ENCODE results near the gene RABGAP1. TPM values are rescaled to one million over a fixed set of nuclear protein-coding genes. Genes with fewer than 3 reads are reported as not detected.
A peak's percentile ranks its signal among the peaks of the same experiment; 100 is the strongest.

The RABGAP1 gene
- total RNA-seq, 1 donor from 2014 or later: 44.7 TPM

DNA sequence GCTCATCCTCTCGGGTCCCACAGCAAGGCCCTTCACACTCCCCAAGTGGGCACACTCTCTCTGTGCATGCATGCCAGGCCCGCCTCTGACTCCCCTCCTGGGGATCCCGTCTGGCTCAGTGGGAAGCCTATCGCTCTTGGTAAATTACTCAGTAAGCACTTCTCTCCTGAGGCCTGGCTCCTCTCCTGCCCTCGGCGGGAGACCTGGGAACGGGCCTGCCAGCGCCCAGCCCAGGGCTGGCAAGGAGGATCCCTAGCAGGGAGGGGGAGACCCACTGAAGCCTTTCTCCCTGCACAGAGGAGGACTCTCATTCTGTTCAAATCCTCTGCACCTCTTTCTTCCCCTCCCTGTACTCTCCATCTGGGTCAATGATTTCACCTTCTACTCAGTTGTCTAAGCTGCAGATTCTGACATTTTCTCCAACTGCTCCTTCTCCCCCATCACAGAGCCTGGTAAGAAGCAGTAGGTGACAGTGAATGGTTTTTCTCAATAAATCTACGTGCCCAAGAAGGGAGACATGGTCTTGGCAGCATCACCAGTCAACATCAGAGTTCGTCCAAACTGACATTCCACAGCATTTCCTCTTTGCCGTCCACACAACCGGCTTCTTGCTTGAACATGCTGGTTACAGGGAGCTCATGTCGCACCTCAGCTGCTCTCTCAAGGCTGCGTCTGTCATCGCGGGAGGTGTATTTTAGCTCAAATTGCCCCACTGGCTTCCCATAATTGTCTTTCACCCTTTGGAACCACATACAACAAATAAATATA, 174.5 kb downstream of the RABGAP1 start:
- no peak overlapping the region for H3K9ac ChIP-seq (ENCODE audit: low read length)
- no peaks in the 10 kb centered on the region for H4K20me1 ChIP-seq (ENCODE audit: insufficient read depth, low read length)
- no peak overlapping the region for H3K27ac ChIP-seq (ENCODE audit: low read depth, low read length)
- TF ChIP-seq, protein P1, sequence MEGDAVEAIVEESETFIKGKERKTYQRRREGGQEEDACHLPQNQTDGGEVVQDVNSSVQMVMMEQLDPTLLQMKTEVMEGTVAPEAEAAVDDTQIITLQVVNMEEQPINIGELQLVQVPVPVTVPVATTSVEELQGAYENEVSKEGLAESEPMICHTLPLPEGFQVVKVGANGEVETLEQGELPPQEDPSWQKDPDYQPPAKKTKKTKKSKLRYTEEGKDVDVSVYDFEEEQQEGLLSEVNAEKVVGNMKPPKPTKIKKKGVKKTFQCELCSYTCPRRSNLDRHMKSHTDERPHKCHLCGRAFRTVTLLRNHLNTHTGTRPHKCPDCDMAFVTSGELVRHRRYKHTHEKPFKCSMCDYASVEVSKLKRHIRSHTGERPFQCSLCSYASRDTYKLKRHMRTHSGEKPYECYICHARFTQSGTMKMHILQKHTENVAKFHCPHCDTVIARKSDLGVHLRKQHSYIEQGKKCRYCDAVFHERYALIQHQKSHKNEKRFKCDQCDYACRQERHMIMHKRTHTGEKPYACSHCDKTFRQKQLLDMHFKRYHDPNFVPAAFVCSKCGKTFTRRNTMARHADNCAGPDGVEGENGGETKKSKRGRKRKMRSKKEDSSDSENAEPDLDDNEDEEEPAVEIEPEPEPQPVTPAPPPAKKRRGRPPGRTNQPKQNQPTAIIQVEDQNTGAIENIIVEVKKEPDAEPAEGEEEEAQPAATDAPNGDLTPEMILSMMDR (IDR thresholded peaks at IDR 0.05; ENCODE audit: insufficient read depth, low read depth, low read length): no peak
- TF ChIP-seq EZH2 (IDR thresholded peaks at IDR 0.05; ENCODE audit: insufficient read depth, low read length): no peak
- H3K36me3 ChIP-seq (ENCODE audit: insufficient read depth, low read length): no peaks in the 10 kb centered on the region
- H2AFZ ChIP-seq (ENCODE audit: low read depth, low read length): no peak overlapping the region
- peaks cover 10% of the 10 kb centered on the region for H3K4me1 Mint-ChIP-seq (ENCODE audit: low read depth, unreplicated experiment)
- H3K4me2 ChIP-seq (ENCODE audit: low read length): no peak overlapping the region
- H3K4me1 ChIP-seq (ENCODE audit: insufficient read depth, low read length): peaks cover 8% of the 10 kb centered on the region
- FAIRE-seq (no peak), DNase-seq (ENCODE audit: low read depth) (no peak)
- no peak overlapping the region for H3K27ac Mint-ChIP-seq (ENCODE audit: unreplicated experiment)
- H3K9me3 Mint-ChIP-seq (ENCODE audit: unreplicated experiment): no peaks in the 10 kb centered on the region
- H3K79me2 ChIP-seq (ENCODE audit: insufficient read depth, low read length): no peaks in the 10 kb centered on the region
- H3K9me3 ChIP-seq (ENCODE audit: insufficient read depth, low read depth, low read length): no peaks in the 10 kb centered on the region
- H3K36me3 Mint-ChIP-seq (ENCODE audit: low read depth, unreplicated experiment): peaks cover 14% of the 10 kb centered on the region
- H3K4me3 ChIP-seq (ENCODE audit: insufficient read depth, low read depth, low read length): no peak overlapping the region
- H3K27me3 ChIP-seq (ENCODE audit: insufficient read depth, low read length): no peaks in the 10 kb centered on the region
- H3K27me3 Mint-ChIP-seq (ENCODE audit: low read depth, unreplicated experiment): no peaks in the 10 kb centered on the region
- no peak overlapping the region for H3K4me3 Mint-ChIP-seq (ENCODE audit: unreplicated experiment)

DNA sequence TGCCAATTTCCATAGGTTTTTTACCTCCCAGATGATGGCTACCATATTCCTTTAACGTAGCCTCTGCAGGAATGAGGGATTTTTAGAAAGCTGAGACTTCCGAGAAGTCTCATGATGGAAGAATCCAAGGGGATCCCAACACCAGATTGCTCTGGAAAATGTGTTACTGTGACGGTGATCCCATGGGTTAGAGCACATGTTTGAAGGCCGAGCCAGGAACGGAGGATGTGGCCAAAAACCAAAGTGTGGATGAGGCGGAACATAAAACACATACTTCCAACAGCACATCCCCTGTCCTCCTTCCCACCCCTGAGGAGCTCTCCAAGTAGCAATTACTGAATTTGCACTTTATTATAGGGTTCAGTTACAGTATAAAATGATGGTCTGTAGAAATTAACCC, 175.2 kb downstream of the RABGAP1 start:
- no peak overlapping the region for H3K27ac ChIP-seq (ENCODE audit: low read depth, low read length)
- TF ChIP-seq, protein P1 (IDR thresholded peaks at IDR 0.05; ENCODE audit: insufficient read depth, low read depth, low read length): no peak
- TF ChIP-seq EZH2 (IDR thresholded peaks at IDR 0.05; ENCODE audit: insufficient read depth, low read length): no peak
- H3K4me3 Mint-ChIP-seq (ENCODE audit: unreplicated experiment): no peak overlapping the region
- H3K9ac ChIP-seq (ENCODE audit: low read length): no peak overlapping the region
- no peaks in the 10 kb centered on the region for H3K27me3 ChIP-seq (ENCODE audit: insufficient read depth, low read length)
- no peaks in the 10 kb centered on the region for H3K27me3 Mint-ChIP-seq (ENCODE audit: low read depth, unreplicated experiment)
- peaks cover 14% of the 10 kb centered on the region for H3K36me3 Mint-ChIP-seq (ENCODE audit: low read depth, unreplicated experiment)
- DNase-seq (ENCODE audit: low read depth) (no peak), FAIRE-seq (no peak)
- no peaks in the 10 kb centered on the region for H3K79me2 ChIP-seq (ENCODE audit: insufficient read depth, low read length)
- no peak overlapping the region for H3K4me3 ChIP-seq (ENCODE audit: insufficient read depth, low read depth, low read length)
- H3K9me3 Mint-ChIP-seq (ENCODE audit: unreplicated experiment): no peaks in the 10 kb centered on the region
- H4K20me1 ChIP-seq (ENCODE audit: insufficient read depth, low read length): no peaks in the 10 kb centered on the region
- H3K9me3 ChIP-seq (ENCODE audit: insufficient read depth, low read depth, low read length): no peaks in the 10 kb centered on the region
- H3K4me2 ChIP-seq (ENCODE audit: low read length): no peak overlapping the region
- no peak overlapping the region for H3K27ac Mint-ChIP-seq (ENCODE audit: unreplicated experiment)
- H3K36me3 ChIP-seq (ENCODE audit: insufficient read depth, low read length): no peaks in the 10 kb centered on the region
- peaks cover 10% of the 10 kb centered on the region for H3K4me1 Mint-ChIP-seq (ENCODE audit: low read depth, unreplicated experiment)
- peaks cover 8% of the 10 kb centered on the region for H3K4me1 ChIP-seq (ENCODE audit: insufficient read depth, low read length)
- no peak overlapping the region for H2AFZ ChIP-seq (ENCODE audit: low read depth, low read length)

DNA sequence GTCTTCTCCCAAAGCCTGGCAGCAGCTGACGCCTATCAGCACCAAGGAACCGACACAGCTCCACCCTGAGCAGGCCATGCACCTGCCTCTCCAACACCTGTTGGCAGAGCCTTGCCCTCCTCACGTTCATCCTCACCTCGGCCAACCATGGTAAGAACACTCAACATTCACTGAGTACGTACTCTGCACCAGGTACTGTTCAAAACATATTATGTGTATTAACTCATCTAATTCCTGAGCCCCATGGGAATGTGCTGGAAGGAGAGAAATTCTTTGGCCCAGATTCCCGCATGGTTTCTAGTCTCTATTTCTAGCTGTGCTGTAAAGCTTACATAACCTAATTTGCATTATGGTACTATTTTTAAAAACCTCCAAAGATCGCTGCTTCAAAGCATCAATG, 178.7 kb downstream of the RABGAP1 start:
- peaks cover 10% of the 10 kb centered on the region for H3K4me1 Mint-ChIP-seq (ENCODE audit: low read depth, unreplicated experiment)
- H3K36me3 Mint-ChIP-seq (ENCODE audit: low read depth, unreplicated experiment): peaks cover 14% of the 10 kb centered on the region

More for the DNA sequence above, 178.7 kb downstream of the RABGAP1 start:
- Histone ChIP-seq H3K4me1 (ENCODE audit: insufficient read depth, low read length) (peaks cover 8% of the 10 kb centered on the region), H3K4me3 (ENCODE audit: insufficient read depth, low read depth, low read length) (no peak overlapping the region), H3K79me2 (ENCODE audit: insufficient read depth, low read length) (no peaks in the 10 kb centered on the region), H3K36me3 (ENCODE audit: insufficient read depth, low read length) (no peaks in the 10 kb centered on the region), H3K9me3 (ENCODE audit: insufficient read depth, low read depth, low read length) (no peaks in the 10 kb centered on the region), H2AFZ (ENCODE audit: low read depth, low read length) (no peak overlapping the region), H3K4me2 (ENCODE audit: low read length) (peak overlapping the region; percentile 16), H4K20me1 (ENCODE audit: insufficient read depth, low read length) (no peaks in the 10 kb centered on the region), H3K27me3 (ENCODE audit: insufficient read depth, low read length) (no peaks in the 10 kb centered on the region), H3K27ac (ENCODE audit: low read depth, low read length) (no peak overlapping the region), H3K9ac (ENCODE audit: low read length) (no peak overlapping the region)
- Mint-ChIP-seq H3K9me3 (ENCODE audit: unreplicated experiment) (no peaks in the 10 kb centered on the region), H3K27me3 (ENCODE audit: low read depth, unreplicated experiment) (no peaks in the 10 kb centered on the region), H3K27ac (ENCODE audit: unreplicated experiment) (no peak overlapping the region), H3K4me3 (ENCODE audit: unreplicated experiment) (no peak overlapping the region)
- DNase-seq (ENCODE audit: low read depth) (peak; percentile 56), FAIRE-seq (no peak)
- no peak for TF ChIP-seq EZH2 (IDR thresholded peaks at IDR 0.05; ENCODE audit: insufficient read depth, low read length)
- TF ChIP-seq, protein P1 (IDR thresholded peaks at IDR 0.05; ENCODE audit: insufficient read depth, low read depth, low read length): no peak

Data from astrocyte (in vitro differentiated cells and primary cell).